Retinal pigment epithelial cell (primary cell): ENCODE measurements around the gene NEK5.

Source experiments
- DNase-seq: peaks from one replicate; pipeline ENCODE4 v3.0.0-alpha.2; 2010; ENCODE audit warnings: low read depth
- H3K4me3 ChIP-seq: 2 replicates; pipeline ENCODE4 v1.5.1; 2011; ENCODE audit warnings: mild to moderate bottlenecking, low read length, control low read depth, moderate library complexity
- CTCF ChIP-seq: conservative IDR thresholded peaks from 2 replicates; pipeline ENCODE4 v1.5.1; 2011; ENCODE audit warnings: low read depth, low read length, control low read depth, inconsistent platforms

Gene NEK5

GRCh38 chr13:52010890-52011631 lies 117.8 kb downstream of the NEK5 start, which contains the start of gene ATP7B:
TSS of gene ATP7B (minus strand) at chr13:52011450. CDS start at chr13:52011337, 113 bp downstream.
- DNase-seq, result no peak
- H3K4me3 ChIP-seq, result peak within 1 kb of the TSS; percentile 100
- TF ChIP-seq CTCF, result peak; percentile 34

- TF ChIP-seq CTCF, result no peak
- no peak overlapping the region for H3K4me3 ChIP-seq
These were observed 118.9 kb downstream of the NEK5 start for GRCh38 chr13:52009946-52010345.

GRCh38 chr13:52006523-52007245 lies 122.2 kb downstream of the NEK5 start:
- no peak overlapping the region for H3K4me3 ChIP-seq
- TF ChIP-seq CTCF, result no peak
- no peak for DNase-seq

More at GRCh38 chr13:52009946-52010345, 118.9 kb downstream of the NEK5 start:
- no peak for DNase-seq

- H3K4me3 ChIP-seq, result no peak overlapping the region
- no peak for TF ChIP-seq CTCF
- no peak for DNase-seq
These were observed 122.9 kb downstream of the NEK5 start for GRCh38 chr13:52005841-52006522.

- TF ChIP-seq CTCF, result no peak
- no peak overlapping the region for H3K4me3 ChIP-seq
- DNase-seq, result no peak
These were observed 124.2 kb downstream of the NEK5 start for GRCh38 chr13:52004511-52005170.

- no peak overlapping the region for H3K4me3 ChIP-seq
- TF ChIP-seq CTCF, result no peak
- DNase-seq, result no peak
These were observed 125.3 kb downstream of the NEK5 start for GRCh38 chr13:52003541-52003940.
